DOHH2 (cell line): Measurements from ENCODE around the gene BCAR3.

Experiments
- H3F3A ChIP-seq: fragments of 200-600 bp; sonication (generic), shearing (Covaris generic); 2 replicates; pipeline ENCODE4 v1.6.0; 2016; ENCODE audit warnings: antibody characterized with exemption, mild to moderate bottlenecking; ENCODE audit not compliant: control insufficient read depth, insufficient read depth
- H3K27ac ChIP-seq: fragments of 200-600 bp; sonication (generic); 2 replicates; pipeline ENCODE4 v1.5.1; 2014; ENCODE audit warnings: low read depth, mild to moderate bottlenecking, low read length, moderate library complexity
- H3K27me3 ChIP-seq: fragments of 200-600 bp; sonication (generic); 2 replicates; pipeline ENCODE4 v1.6.1; 2014; ENCODE audit warnings: mild to moderate bottlenecking, low read length, mixed read lengths; ENCODE audit not compliant: control insufficient read depth
- H3K36me3 ChIP-seq: fragments of 200-600 bp; sonication (generic); 2 replicates; pipeline ENCODE4 v1.6.1; 2014; ENCODE audit warnings: mild to moderate bottlenecking, low read length, moderate library complexity, mixed read lengths; ENCODE audit not compliant: control insufficient read depth
- H3K4me1 ChIP-seq: fragments of 200-600 bp; sonication (generic); 2 replicates; pipeline ENCODE4 v1.6.1; 2014; ENCODE audit warnings: mild to moderate bottlenecking, low read length, mixed read lengths; ENCODE audit not compliant: control insufficient read depth
- H3K4me2 ChIP-seq: fragments of 200-600 bp; sonication (generic); 2 replicates; pipeline ENCODE4 v1.6.0; 2014; ENCODE audit warnings: mild to moderate bottlenecking, low read length, moderate library complexity
- H3K4me3 ChIP-seq: fragments of 200-600 bp; sonication (generic); 2 replicates; pipeline ENCODE4 v1.5.1; 2014; ENCODE audit warnings: mild to moderate bottlenecking, low read length, mixed read lengths
- H3K79me2 ChIP-seq: fragments of 200-600 bp; sonication (generic); 2 replicates; pipeline ENCODE4 v1.6.1; 2014; ENCODE audit warnings: mild to moderate bottlenecking, low read length, mixed read lengths; ENCODE audit not compliant: control insufficient read depth
- H3K9me2 ChIP-seq: fragments of 200-600 bp; sonication (generic); replicated peaks from 2 replicates; pipeline ENCODE4 v1.6.1; 2014; ENCODE audit warnings: mild to moderate bottlenecking, low read length, mixed read lengths; ENCODE audit not compliant: control insufficient read depth
- H3K9me3 ChIP-seq: fragments of 200-600 bp; sonication (generic); 2 replicates; pipeline ENCODE4 v1.6.1; 2014; ENCODE audit warnings: antibody characterized with exemption, low read length, mixed read lengths; ENCODE audit not compliant: control insufficient read depth, insufficient read depth
- H4K20me1 ChIP-seq: fragments of 200-600 bp; sonication (generic); 2 replicates; pipeline ENCODE4 v1.6.0; 2014; ENCODE audit warnings: low read depth, mild to moderate bottlenecking, antibody characterized with exemption, low read length, moderate library complexity; ENCODE audit not compliant: control insufficient read depth, insufficient read depth
- CTCF ChIP-seq: fragments of 200-600 bp; sonication (generic); IDR thresholded peaks from one replicate; pipeline ENCODE4 v1.5.1; 2014; ENCODE audit warnings: antibody characterized with exemption, mild to moderate bottlenecking, low read depth, low read length; ENCODE audit not compliant: poor library complexity, severe bottlenecking
- EZH2phosphoT487 ChIP-seq: fragments of 200-600 bp; sonication (generic); IDR thresholded peaks from 2 replicates; pipeline ENCODE4 v1.6.1; 2017; ENCODE audit warnings: borderline replicate concordance, mild to moderate bottlenecking, antibody characterized with exemption, low read length, moderate library complexity, mixed read lengths

BCAR3 gene

GRCh38 chr1:93729502-93729901 is 47.9 kb upstream of the BCAR3 start:
- Histone ChIP-seq H3K36me3 (no peaks in the 10 kb centered on the region), H3K4me2 (no peak overlapping the region)

GRCh38 chr1:93728480-93729131 is 47.0 kb upstream of the BCAR3 start:
- no peak overlapping the region for H3K4me3 ChIP-seq
- no peak overlapping the region for H3K27ac ChIP-seq
- no peaks in the 10 kb centered on the region; the same call in 1 of the 2 replicates for H3F3A ChIP-seq
- H3K9me3 ChIP-seq = no peaks in the 10 kb centered on the region
- TF ChIP-seq CTCF (no peak), EZH2phosphoT487 (no peak)
- H3K36me3 ChIP-seq = no peaks in the 10 kb centered on the region
- no peaks in the 10 kb centered on the region for H3K27me3 ChIP-seq
- peaks cover 31% of the 10 kb centered on the region for H3K4me1 ChIP-seq
- no peaks in the 10 kb centered on the region for H4K20me1 ChIP-seq
- no peak overlapping the region for H3K4me2 ChIP-seq
- H3K9me2 ChIP-seq = no peaks in the 10 kb centered on the region
- H3K79me2 ChIP-seq = no peaks in the 10 kb centered on the region

More at GRCh38 chr1:93729502-93729901, 47.9 kb upstream of the BCAR3 start:
- H3F3A ChIP-seq = no peaks in the 10 kb centered on the region; the same call in 1 of the 2 replicates
- H3K4me1 ChIP-seq = peaks cover 39% of the 10 kb centered on the region
- H3K27ac ChIP-seq = no peak overlapping the region
- no peaks in the 10 kb centered on the region for H3K27me3 ChIP-seq
- no peak overlapping the region for H3K4me3 ChIP-seq
- H4K20me1 ChIP-seq = no peaks in the 10 kb centered on the region
- no peaks in the 10 kb centered on the region for H3K9me3 ChIP-seq
- H3K79me2 ChIP-seq = no peaks in the 10 kb centered on the region
- TF ChIP-seq CTCF = no peak
- TF ChIP-seq EZH2phosphoT487 = no peak
- no peaks in the 10 kb centered on the region for H3K9me2 ChIP-seq

- H3K9me2 ChIP-seq = no peaks in the 10 kb centered on the region
- H3K4me3 ChIP-seq = no peak overlapping the region
- TF ChIP-seq CTCF (no peak), EZH2phosphoT487 (no peak)
- no peaks in the 10 kb centered on the region for H4K20me1 ChIP-seq
- peaks cover 14% of the 10 kb centered on the region for H3K4me1 ChIP-seq
- no peaks in the 10 kb centered on the region; the same call in 1 of the 2 replicates for H3F3A ChIP-seq
- H3K4me2 ChIP-seq = no peak overlapping the region
- H3K27ac ChIP-seq = no peak overlapping the region
- H3K9me3 ChIP-seq = no peaks in the 10 kb centered on the region
- no peaks in the 10 kb centered on the region for H3K36me3 ChIP-seq
- no peaks in the 10 kb centered on the region for H3K79me2 ChIP-seq
- H3K27me3 ChIP-seq = no peaks in the 10 kb centered on the region
Measured at GRCh38 chr1:93723733-93724270, 42.2 kb upstream of the BCAR3 start.
